Heart left ventricle (tissue), 13 donors: ENCODE measurements around the gene RTEL1.

ENCODE experiments used
- CTCF ChIP-seq, 12 donors: fragments of 200-600 bp; sonication (generic) in 4 of 12; IDR thresholded peaks; one replicate each; pipeline versions ENCODE4 v1.5.0 to v1.8.0; 2018 to 2022; ENCODE audit warnings: antibody characterized with exemption in 12 of 12, mild to moderate bottlenecking in 5 of 12
- POLR2A ChIP-seq, 2 donors: fragments of 450-650 bp; IDR thresholded peaks; one replicate each; pipeline ENCODE4 v1.6.1; 2017; ENCODE audit warnings: antibody characterized with exemption in 2 of 2, mild to moderate bottlenecking in 2 of 2, moderate library complexity in 2 of 2
- donor health status: ischemic (EF 13 %, LVEDD 7.1; RV severe dilation, severe dysfunction).
- donor health status: DM: no; HTN: yes; CAD: no.
- donor health status: DM: no; HTN: no; CAD: no.
- donor health status: ischemic (EF 25% LVEDD 6.9; RV normal size, moderate dysfunction).
- donor health status: ischemic (EF 25% LVEDD 5.7; RV mildly dilated, moderate dysfunction).
- donor health status: ischemic (EF 35%, LVEDD 5.7; RV mildly dilated, moderate dysfunction).
- donor health status: nonischemic (EF 11% LVEDD 7.7; RV severe dilation, severe dysfunction).
- donor health status: DM: yes; HTN: yes; CAD: no.
- donor health status: PGD.
- donor health status: ischemic (EF 29% LVEDD 5.4; RV normal size, mild dysfunction).
- donor health status: nonischemic (EF 23%, LVEDD 6.1; RV moderate dilation, normal function).

- TF ChIP-seq POLR2A (IDR thresholded peaks at IDR 0.05), result no peak
- TF ChIP-seq CTCF (IDR thresholded peaks at IDR 0.05), result no peak
These were observed 20.8 kb downstream of the RTEL1 start for GRCh38 chr20:63678667-63679465.
